Stimulated activated CD4-positive, alpha-beta T cell treated with anti-CD3 and anti-CD28 coated beads, Interleukin-2, amount 100 ng/mL, for 24 hours (primary cell): ENCODE data around the gene SLC9A5.

Source experiments
- DNase-seq, 2 donors: peaks; one replicate each; pipeline ENCODE4 v3.0.0-alpha.2; 2020

Gene SLC9A5

DNA sequence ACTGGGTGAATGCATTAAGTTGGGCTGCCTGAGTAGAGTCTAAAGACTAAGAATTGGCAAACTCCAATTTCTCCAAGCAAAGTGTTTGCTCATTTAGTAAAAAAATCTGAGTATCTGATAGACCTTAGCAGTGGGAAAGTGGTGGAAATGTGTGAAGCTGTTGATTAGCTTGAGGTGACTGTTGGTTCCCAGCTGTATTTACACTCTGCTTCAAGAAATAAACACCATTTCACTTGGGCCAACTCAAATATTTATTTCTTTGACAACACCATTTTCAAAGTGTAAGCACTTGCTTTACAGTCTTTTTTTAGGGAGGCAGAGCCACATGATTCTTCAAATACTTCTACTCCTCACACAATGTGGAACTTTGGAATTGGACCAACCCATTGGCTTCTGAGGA lies 69.1 kb downstream of the SLC9A5 start:
- no peak for DNase-seq
